Loucy (cell line): ENCODE results near the gene DCUN1D3.

Experiments used
- H2AFZ ChIP-seq: fragments of 200-600 bp; sonication (generic); 2 replicates; pipeline ENCODE4 v1.6.0; 2016; ENCODE audit warnings: antibody characterized with exemption, mild to moderate bottlenecking, low read length, moderate library complexity
- H3F3A ChIP-seq: fragments of 200-600 bp; 2 replicates; pipeline ENCODE4 v1.6.0; 2016; ENCODE audit warnings: antibody characterized with exemption, low read depth, mild to moderate bottlenecking
- H3K27me3 ChIP-seq: fragments of 200-600 bp; sonication (generic); 2 replicates; pipeline ENCODE4 v1.6.1; 2014; ENCODE audit warnings: low read length, mild to moderate bottlenecking; ENCODE audit not compliant: insufficient read depth, poor library complexity, severe bottlenecking
- H3K36me3 ChIP-seq: fragments of 200-600 bp; sonication (generic); 2 replicates; pipeline ENCODE4 v1.6.1; 2016; ENCODE audit warnings: low read length; ENCODE audit not compliant: insufficient read depth
- H3K4me1 ChIP-seq: fragments of 200-600 bp; sonication (generic); 2 replicates; pipeline ENCODE4 v1.5.1; 2014; ENCODE audit warnings: low read length, mild to moderate bottlenecking; ENCODE audit not compliant: insufficient read depth, poor library complexity, severe bottlenecking
- H3K4me2 ChIP-seq: fragments of 200-600 bp; sonication (generic); 2 replicates; pipeline ENCODE4 v1.6.0; 2014; ENCODE audit warnings: antibody characterized with exemption, low read length, low read depth, mild to moderate bottlenecking; ENCODE audit not compliant: poor library complexity, severe bottlenecking
- H3K4me3 ChIP-seq: fragments of 200-600 bp; sonication (generic); 2 replicates; pipeline ENCODE4 v1.5.1; 2014; ENCODE audit warnings: low read length, mild to moderate bottlenecking, mixed read lengths; ENCODE audit not compliant: poor library complexity, severe bottlenecking
- H3K79me2 ChIP-seq: fragments of 200-600 bp; sonication (generic); 2 replicates; pipeline ENCODE4 v1.6.1; 2014; ENCODE audit warnings: low read length; ENCODE audit not compliant: insufficient read depth
- H3K9ac ChIP-seq: fragments of 200-600 bp; sonication (generic); 2 replicates; pipeline ENCODE4 v1.6.0; 2014; ENCODE audit warnings: mild to moderate bottlenecking, low read depth, low read length, moderate library complexity; ENCODE audit not compliant: poor library complexity, severe bottlenecking
- H3K9me2 ChIP-seq: fragments of 200-600 bp; sonication (generic); replicated peaks from 2 replicates; pipeline ENCODE4 v1.6.1; 2016; ENCODE audit warnings: low read depth, low read length, mixed read lengths
- H3K9me3 ChIP-seq: fragments of 200-600 bp; sonication (generic); 2 replicates; pipeline ENCODE4 v1.6.1; 2014; ENCODE audit warnings: mild to moderate bottlenecking, antibody characterized with exemption, low read length, low read depth; ENCODE audit not compliant: insufficient read depth
- H4K20me1 ChIP-seq: fragments of 200-600 bp; sonication (generic); 2 replicates; pipeline ENCODE4 v1.6.0; 2014; ENCODE audit warnings: antibody characterized with exemption, low read length, mild to moderate bottlenecking; ENCODE audit not compliant: insufficient read depth, poor library complexity, severe bottlenecking
- CTCF ChIP-seq: fragments of 200-600 bp; sonication (generic); conservative IDR thresholded peaks from 2 replicates; pipeline ENCODE4 v1.5.1; 2014; ENCODE audit warnings: mild to moderate bottlenecking, antibody characterized with exemption, low read length
- EZH2phosphoT487 ChIP-seq: fragments of 200-600 bp; IDR thresholded peaks from 2 replicates; pipeline ENCODE4 v1.6.1; 2018; ENCODE audit warnings: antibody characterized with exemption, mild to moderate bottlenecking, moderate library complexity, borderline replicate concordance

The DCUN1D3 gene

GRCh38 chr16:20860361-20860760 lies 39.8 kb downstream of the DCUN1D3 start:
- Histone ChIP-seq H3K79me2 (peaks cover 29% of the 10 kb centered on the region), H3K27me3 (no peaks in the 10 kb centered on the region), H3F3A (no peaks in the 10 kb centered on the region), H3K9ac (no peak overlapping the region), H3K4me2 (no peak overlapping the region), H4K20me1 (no peaks in the 10 kb centered on the region), H3K4me3 (no peak overlapping the region), H2AFZ (no peak overlapping the region), H3K9me3 (no peaks in the 10 kb centered on the region), H3K9me2 (no peaks in the 10 kb centered on the region), H3K36me3 (peaks cover 37% of the 10 kb centered on the region; the same call in 1 of the 2 replicates), H3K4me1 (peaks cover 9% of the 10 kb centered on the region)
- TF ChIP-seq CTCF (no peak), EZH2phosphoT487 (no peak)

- Histone ChIP-seq H3K4me1 (peaks cover 6% of the 10 kb centered on the region), H3K27me3 (no peaks in the 10 kb centered on the region), H3K36me3 (peaks cover 43% of the 10 kb centered on the region; the same call in 1 of the 2 replicates), H4K20me1 (no peaks in the 10 kb centered on the region), H3K4me3 (no peak overlapping the region), H3K4me2 (no peak overlapping the region), H3K9ac (no peak overlapping the region), H3K9me3 (no peaks in the 10 kb centered on the region), H2AFZ (no peak overlapping the region), H3K79me2 (peaks cover 22% of the 10 kb centered on the region; the same call in 1 of the 2 replicates), H3K9me2 (no peaks in the 10 kb centered on the region), H3F3A (no peaks in the 10 kb centered on the region)
- no peak for TF ChIP-seq EZH2phosphoT487
- TF ChIP-seq CTCF = no peak
Measured at GRCh38 chr16:20859699-20860098, 40.5 kb downstream of the DCUN1D3 start.

GRCh38 chr16:20859229-20859628 lies 40.9 kb downstream of the DCUN1D3 start:
- no peaks in the 10 kb centered on the region for H3K27me3 ChIP-seq
- H3K79me2 ChIP-seq = peaks cover 18% of the 10 kb centered on the region; the same call in 1 of the 2 replicates
- H3K4me2 ChIP-seq = no peak overlapping the region
- H3K9me2 ChIP-seq = no peaks in the 10 kb centered on the region
- peaks cover 47% of the 10 kb centered on the region; the same call in 1 of the 2 replicates for H3K36me3 ChIP-seq
- H3F3A ChIP-seq = no peaks in the 10 kb centered on the region
- no peak overlapping the region for H3K9ac ChIP-seq
- H4K20me1 ChIP-seq = no peaks in the 10 kb centered on the region
- H3K4me3 ChIP-seq = no peak overlapping the region
- H2AFZ ChIP-seq = no peak overlapping the region
- TF ChIP-seq CTCF = no peak
- no peak for TF ChIP-seq EZH2phosphoT487
- no peaks in the 10 kb centered on the region for H3K9me3 ChIP-seq
- H3K4me1 ChIP-seq = peaks cover 5% of the 10 kb centered on the region
